Adrenal gland (tissue), 5 donors: ENCODE data around the gene MAP3K8.

ENCODE experiments used
- POLR2A ChIP-seq, 2 donors: fragments of 450-650 bp; IDR thresholded peaks; one replicate each; pipeline ENCODE4 v1.6.1; 2017; ENCODE audit warnings: antibody characterized with exemption in 2 of 2, mild to moderate bottlenecking in 2 of 2, moderate library complexity in 1 of 2
- TF ChIP-seq, protein P1 (sequence below), 6 experiments: fragments of 450-650 bp in 4 of 6; fragments of 200-600 bp in 2 of 6; sonication (generic) in 1 of 6; IDR thresholded peaks; 1 replicate in 5 of 6; 2 replicates in 1 of 6; pipeline versions ENCODE4 v1.5.1 to v1.8.0; 2016 to 2021; ENCODE audit warnings: antibody characterized with exemption in 6 of 6, mild to moderate bottlenecking in 2 of 6, moderate library complexity in 1 of 6
- donor health status: DM: no; HTN: no; CAD: no.

GRCh38 chr10:30466445-30466844 is 32.5 kb downstream of the MAP3K8 start:
- TF ChIP-seq, protein P1, sequence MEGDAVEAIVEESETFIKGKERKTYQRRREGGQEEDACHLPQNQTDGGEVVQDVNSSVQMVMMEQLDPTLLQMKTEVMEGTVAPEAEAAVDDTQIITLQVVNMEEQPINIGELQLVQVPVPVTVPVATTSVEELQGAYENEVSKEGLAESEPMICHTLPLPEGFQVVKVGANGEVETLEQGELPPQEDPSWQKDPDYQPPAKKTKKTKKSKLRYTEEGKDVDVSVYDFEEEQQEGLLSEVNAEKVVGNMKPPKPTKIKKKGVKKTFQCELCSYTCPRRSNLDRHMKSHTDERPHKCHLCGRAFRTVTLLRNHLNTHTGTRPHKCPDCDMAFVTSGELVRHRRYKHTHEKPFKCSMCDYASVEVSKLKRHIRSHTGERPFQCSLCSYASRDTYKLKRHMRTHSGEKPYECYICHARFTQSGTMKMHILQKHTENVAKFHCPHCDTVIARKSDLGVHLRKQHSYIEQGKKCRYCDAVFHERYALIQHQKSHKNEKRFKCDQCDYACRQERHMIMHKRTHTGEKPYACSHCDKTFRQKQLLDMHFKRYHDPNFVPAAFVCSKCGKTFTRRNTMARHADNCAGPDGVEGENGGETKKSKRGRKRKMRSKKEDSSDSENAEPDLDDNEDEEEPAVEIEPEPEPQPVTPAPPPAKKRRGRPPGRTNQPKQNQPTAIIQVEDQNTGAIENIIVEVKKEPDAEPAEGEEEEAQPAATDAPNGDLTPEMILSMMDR (IDR thresholded peaks at IDR 0.05): no peak
- TF ChIP-seq POLR2A (IDR thresholded peaks at IDR 0.05): no peak
